ENCODE data around the gene MEG3.

- TF ChIP-seq, protein P1, sequence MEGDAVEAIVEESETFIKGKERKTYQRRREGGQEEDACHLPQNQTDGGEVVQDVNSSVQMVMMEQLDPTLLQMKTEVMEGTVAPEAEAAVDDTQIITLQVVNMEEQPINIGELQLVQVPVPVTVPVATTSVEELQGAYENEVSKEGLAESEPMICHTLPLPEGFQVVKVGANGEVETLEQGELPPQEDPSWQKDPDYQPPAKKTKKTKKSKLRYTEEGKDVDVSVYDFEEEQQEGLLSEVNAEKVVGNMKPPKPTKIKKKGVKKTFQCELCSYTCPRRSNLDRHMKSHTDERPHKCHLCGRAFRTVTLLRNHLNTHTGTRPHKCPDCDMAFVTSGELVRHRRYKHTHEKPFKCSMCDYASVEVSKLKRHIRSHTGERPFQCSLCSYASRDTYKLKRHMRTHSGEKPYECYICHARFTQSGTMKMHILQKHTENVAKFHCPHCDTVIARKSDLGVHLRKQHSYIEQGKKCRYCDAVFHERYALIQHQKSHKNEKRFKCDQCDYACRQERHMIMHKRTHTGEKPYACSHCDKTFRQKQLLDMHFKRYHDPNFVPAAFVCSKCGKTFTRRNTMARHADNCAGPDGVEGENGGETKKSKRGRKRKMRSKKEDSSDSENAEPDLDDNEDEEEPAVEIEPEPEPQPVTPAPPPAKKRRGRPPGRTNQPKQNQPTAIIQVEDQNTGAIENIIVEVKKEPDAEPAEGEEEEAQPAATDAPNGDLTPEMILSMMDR (IDR thresholded peaks at IDR 0.05) = no peak
- TF ChIP-seq POLR2A (IDR thresholded peaks at IDR 0.05) = no peak
Observed at GRCh38 chr14:100836941-100837804, 11.3 kb downstream of the MEG3 start.

Data from esophagus squamous epithelium (tissue), 4 donors.